Stimulated activated CD4-positive, alpha-beta T cell treated with anti-CD3 and anti-CD28 coated beads, Interleukin-4, amount 100 ng/mL, for 4 hours (primary cell): Measurements from ENCODE around the gene PLXNB1.
"Not testable (repeated sequence)": the region's sequence is repeated elsewhere in the genome, so short reads cannot be mapped to it uniquely, and the experiment has no call there.

ENCODE experiments used
- DNase-seq, 2 experiments: peaks; one replicate each; pipeline ENCODE4 v3.0.0-alpha.2; 2020

The PLXNB1 gene, protein sequence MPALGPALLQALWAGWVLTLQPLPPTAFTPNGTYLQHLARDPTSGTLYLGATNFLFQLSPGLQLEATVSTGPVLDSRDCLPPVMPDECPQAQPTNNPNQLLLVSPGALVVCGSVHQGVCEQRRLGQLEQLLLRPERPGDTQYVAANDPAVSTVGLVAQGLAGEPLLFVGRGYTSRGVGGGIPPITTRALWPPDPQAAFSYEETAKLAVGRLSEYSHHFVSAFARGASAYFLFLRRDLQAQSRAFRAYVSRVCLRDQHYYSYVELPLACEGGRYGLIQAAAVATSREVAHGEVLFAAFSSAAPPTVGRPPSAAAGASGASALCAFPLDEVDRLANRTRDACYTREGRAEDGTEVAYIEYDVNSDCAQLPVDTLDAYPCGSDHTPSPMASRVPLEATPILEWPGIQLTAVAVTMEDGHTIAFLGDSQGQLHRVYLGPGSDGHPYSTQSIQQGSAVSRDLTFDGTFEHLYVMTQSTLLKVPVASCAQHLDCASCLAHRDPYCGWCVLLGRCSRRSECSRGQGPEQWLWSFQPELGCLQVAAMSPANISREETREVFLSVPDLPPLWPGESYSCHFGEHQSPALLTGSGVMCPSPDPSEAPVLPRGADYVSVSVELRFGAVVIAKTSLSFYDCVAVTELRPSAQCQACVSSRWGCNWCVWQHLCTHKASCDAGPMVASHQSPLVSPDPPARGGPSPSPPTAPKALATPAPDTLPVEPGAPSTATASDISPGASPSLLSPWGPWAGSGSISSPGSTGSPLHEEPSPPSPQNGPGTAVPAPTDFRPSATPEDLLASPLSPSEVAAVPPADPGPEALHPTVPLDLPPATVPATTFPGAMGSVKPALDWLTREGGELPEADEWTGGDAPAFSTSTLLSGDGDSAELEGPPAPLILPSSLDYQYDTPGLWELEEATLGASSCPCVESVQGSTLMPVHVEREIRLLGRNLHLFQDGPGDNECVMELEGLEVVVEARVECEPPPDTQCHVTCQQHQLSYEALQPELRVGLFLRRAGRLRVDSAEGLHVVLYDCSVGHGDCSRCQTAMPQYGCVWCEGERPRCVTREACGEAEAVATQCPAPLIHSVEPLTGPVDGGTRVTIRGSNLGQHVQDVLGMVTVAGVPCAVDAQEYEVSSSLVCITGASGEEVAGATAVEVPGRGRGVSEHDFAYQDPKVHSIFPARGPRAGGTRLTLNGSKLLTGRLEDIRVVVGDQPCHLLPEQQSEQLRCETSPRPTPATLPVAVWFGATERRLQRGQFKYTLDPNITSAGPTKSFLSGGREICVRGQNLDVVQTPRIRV (N-terminal part only)

GRCh38 chr3:48429960-48430707 is at the start of gene PLXNB1:
Gene PLXNB1, minus strand, starts transcription at chr3:48430086. Its CDS starts 5,475 bp downstream, at chr3:48424611.
- DNase-seq: peak in 1 of 2 experiments; percentile 16

DNA sequence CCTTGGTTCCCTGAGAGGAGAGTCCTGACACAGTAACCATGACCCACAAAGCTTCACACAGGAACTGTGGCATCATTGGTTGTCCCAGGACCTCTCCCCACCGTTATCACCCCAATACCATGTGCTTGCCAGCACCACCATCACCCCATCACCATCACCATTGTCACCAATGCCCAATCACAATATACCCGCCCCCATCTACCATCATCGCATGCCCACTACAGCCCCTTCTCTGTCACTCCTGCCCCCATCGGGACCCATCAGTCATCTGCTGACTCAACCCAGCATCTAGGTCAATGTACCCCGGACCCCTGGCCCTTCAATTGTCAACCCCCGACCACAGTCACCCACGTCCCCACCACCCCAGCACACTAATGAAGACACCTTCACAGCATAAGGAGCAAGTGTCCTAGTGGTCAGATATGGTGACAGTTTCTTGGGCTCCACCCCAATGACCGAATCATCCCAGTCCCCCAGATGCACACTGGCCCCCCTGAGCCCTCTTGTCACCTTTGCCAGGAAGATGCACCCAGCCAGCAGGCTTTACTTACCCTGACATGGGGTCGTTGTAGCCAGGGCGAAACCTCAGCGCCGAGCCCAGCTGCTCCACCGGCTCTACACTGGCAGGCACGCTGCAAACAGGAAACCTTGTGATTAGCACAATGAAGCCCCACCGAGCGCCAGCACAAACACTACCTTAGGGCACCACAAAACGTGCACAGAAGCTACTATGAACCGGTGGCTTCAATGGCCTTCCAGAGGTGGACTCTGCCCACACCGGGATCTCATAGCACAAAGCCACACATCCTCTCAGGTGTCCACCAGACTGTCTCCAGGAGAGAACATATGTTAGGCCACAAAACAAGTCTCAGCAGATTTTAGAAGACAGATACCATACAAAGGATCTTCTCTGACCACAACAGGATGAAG is 49.0 kb upstream of the PLXNB1 start:
- DNase-seq: peak; percentile 36 to 52

DNA sequence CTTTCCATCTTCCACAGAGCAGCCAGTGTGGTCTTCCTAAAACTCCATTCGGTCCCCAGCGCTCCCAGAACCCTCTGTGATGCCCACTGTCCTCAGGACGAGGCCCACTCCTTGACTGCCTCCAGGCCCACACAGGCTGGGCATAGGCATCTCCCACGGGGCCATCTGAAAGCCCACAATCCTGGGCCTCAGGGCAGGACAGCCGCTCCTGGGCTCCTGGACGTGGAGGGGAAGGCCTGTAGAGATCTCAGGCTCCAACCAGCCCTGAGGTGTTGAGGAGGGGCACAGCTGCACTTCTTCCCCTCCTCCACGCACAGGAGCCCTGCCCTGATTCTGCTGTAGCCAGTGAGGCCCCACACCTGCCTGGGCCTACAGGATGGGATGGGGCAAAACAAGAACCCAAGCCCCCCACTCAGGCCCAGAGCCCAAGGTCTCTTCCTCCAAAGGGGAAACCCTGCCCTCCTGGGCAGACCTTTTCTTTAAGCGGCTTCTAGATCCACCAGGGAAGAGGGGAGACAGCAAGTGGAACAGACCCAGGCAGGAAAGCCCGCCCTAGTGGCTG is 48.2 kb upstream of the PLXNB1 start:
- no peak for DNase-seq

- DNase-seq: no peak
Observed at GRCh38 chr3:48476426-48477053, 46.7 kb upstream of the PLXNB1 start.

GRCh38 chr3:48475188-48475587 is 45.3 kb upstream of the PLXNB1 start:
- no peak for DNase-seq

DNA sequence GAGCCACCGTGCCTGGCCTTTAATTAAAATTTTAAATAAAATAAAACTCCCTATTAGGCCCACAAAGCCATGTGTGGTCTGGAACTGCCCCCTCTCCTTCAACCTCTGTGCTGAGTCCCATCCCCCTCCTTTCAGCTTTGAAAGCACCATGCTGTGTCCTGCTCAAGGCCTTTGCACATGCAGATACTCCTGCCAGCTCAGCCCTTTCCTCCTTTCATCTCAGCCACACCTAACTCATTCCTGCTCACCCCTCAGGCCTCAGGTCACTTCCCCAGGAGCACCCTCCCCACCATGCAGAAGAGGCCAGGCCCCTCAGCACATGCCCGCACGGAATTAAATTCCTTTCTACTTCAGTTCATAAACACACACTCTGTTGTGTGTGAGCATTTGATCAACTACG is 44.7 kb upstream of the PLXNB1 start:
- DNase-seq: no peak

DNA sequence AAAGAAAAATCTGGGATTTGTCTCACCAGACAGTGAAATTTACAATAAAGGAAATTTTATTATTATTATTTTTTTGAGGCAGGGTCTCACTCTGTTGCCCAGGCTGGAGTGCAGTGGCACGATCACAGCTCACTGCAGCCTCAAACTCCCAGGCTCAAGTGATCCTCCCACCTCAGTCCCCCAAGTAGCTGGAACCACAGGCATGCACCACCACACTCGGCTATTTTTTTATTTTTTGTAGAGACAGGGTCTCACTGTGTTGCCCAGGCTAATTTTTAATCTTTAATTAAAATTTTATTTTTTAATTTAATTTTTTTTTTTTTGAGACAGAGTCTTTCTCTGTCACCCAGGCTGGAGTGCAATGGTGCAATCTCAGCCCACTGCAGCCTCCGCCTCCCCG is 44.1 kb upstream of the PLXNB1 start:
- DNase-seq: not testable (repeated sequence)

DNA sequence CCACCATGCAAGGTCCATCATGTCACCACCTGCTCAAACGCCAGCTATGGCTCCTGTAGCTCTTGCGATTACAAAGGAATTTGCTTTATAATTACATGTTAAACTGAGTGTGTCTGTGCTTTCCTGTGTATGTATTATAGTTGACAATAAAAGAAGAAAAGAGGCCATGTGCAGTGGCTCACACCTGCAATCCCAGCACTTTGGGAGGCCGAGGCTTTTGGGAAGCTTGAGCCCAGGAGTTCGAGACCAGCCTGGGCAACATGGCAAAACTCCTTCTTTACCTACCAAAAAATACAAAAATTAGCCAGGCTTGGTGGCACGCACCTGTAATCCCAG is 43.7 kb upstream of the PLXNB1 start:
- no peak for DNase-seq

DNA sequence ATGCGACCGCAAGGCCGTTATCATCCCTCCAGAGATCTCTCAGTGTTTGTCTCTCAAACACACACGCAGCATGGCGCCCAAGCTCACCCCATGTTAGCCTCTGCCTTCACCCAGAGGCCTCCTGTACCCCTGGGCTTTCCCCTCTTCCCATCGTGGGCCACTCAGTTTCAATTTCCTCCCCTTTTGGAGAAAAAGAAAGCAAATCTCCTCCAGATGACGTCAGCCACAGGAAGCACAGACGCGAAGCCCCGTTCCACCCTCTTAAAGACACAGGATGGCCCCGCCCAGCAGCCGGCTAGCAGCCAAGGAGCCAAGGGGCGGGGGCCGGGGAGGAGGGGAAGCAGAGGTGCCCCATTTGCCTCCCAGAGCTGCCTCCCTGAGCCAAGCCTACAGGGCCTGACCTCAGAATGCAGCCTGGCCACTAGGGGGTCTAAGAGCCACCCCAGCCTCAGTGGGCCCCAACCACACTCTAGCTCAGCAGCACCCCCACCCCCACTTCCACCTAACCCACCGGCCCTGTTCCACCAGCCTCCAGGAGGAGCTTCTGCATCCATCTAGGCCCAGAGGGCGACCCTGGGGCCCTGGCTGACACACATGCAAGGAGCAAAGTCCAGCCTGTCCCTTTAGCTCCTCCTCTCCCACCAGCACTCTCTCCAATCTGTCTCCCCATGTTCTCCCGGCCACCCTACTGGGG is 43.2 kb upstream of the PLXNB1 start:
- DNase-seq: peak; percentile 93 to 96

DNA sequence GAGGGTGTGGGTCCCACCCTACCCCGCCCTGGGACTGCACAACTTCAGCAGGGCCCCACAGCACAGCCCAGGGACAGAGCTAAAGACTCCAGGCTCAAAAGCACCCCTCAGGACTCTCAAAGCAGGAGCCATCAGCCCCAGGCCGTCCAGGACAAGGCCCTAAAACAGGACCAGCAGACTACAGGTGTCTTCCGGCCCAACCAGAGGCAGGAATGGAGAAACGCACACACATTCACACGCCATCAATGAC is 42.7 kb upstream of the PLXNB1 start:
- no peak for DNase-seq

- DNase-seq: no peak
Observed at GRCh38 chr3:48470286-48470685, 40.4 kb upstream of the PLXNB1 start.

DNA sequence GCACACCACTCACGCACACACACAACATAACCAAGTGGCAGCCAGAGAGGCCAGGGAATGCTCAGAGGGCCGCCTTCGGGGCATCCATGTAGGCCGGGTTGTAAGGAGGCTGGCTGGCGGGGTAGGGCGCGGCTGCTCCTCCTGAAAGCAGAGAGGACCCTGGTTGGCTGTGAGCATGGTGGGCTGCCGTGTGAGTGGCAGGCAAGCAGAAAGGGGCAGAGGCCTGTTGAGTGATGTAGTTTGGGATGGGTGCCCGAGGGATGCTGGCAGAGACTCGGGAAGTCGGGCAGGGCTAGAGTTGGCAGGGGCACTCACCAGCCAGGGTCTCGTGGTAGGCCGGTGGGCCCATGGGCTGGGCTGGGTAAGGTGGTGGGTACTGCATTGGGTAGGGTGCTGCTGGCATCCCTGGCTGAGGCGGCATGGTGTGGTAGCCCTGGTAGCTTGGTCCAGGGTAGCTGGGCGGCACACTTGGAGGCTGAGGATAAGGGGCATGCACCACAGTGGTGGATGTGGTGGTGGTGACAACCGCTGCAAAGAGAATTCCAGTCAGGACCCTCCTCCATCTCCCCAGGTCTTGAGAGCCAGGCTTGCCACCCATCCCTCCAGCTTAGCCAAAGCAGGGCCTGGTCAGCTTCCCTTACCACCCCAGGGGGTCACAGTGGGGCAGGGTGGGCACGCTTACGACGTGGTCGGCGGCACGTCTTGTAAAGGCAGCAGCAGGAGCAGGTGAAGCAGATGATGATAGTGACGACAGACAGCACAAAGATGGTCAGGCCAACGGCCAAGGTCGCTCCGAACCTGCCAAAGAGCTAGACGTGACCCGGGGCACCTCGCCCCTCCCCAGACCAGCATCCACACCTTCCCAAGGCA is 39.4 kb upstream of the PLXNB1 start:
- no peak for DNase-seq

- no peak for DNase-seq
Observed at GRCh38 chr3:48468329-48468731, 38.4 kb upstream of the PLXNB1 start.

- no peak for DNase-seq
Observed at GRCh38 chr3:48467473-48468267, 37.8 kb upstream of the PLXNB1 start.

DNA sequence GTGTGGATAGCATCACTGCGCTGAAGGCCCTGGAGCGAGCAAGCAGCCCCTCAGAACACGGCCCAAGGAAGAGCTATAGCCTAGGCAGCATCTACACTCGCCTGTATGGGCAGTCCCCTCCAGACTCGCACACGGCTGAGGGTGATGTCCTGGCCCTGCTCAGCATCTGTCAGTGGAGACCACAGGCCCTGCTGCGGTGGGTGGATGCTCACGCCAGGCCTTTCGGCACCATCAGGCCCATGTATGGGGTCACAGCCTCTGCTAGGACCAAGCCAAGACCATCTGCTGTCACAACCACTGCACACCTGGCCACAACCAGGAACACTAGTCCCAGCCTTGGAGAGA is 37.2 kb upstream of the PLXNB1 start:
- no peak for DNase-seq

DNA sequence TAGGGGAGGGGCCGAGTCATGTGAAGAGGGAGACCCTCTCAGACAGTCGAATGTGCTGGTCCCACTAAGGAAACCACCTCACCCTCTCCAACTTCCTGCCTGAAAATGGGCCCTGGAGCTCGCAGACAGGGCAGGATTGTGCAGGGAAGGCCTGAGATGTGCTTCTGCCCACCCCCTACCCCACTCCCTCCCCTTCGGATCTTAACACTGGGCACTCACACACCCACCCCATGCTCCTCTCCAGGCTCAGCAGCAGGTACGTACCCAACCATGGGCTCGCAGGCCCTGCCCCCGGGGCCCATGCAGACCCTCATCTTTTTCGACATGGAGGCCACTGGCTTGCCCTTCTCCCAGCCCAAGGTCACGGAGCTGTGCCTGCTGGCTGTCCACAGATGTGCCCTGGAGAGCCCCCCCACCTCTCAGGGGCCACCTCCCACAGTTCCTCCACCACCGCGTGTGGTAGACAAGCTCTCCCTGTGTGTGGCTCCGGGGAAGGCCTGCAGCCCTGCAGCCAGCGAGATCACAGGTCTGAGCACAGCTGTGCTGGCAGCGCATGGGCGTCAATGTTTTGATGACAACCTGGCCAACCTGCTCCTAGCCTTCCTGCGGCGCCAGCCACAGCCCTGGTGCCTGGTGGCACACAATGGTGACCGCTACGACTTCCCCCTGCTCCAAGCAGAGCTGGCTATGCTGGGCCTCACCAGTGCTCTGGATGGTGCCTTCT is 36.7 kb upstream of the PLXNB1 start:
- DNase-seq: peak; percentile 27 to 29

- DNase-seq: peak; percentile 76 to 85
Observed at GRCh38 chr3:48465531-48466378, 35.9 kb upstream of the PLXNB1 start.
